8988T (cell line): Measurements from ENCODE around the gene CNRIP1.
"Not testable (repeated sequence)": the region's sequence is repeated elsewhere in the genome, so short reads cannot be mapped to it uniquely, and the experiment has no call there.

ENCODE experiments used
- DNase-seq: peaks from one replicate; pipeline ENCODE4 v3.0.0; 2011

CNRIP1 gene, protein sequence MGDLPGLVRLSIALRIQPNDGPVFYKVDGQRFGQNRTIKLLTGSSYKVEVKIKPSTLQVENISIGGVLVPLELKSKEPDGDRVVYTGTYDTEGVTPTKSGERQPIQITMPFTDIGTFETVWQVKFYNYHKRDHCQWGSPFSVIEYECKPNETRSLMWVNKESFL

DNA sequence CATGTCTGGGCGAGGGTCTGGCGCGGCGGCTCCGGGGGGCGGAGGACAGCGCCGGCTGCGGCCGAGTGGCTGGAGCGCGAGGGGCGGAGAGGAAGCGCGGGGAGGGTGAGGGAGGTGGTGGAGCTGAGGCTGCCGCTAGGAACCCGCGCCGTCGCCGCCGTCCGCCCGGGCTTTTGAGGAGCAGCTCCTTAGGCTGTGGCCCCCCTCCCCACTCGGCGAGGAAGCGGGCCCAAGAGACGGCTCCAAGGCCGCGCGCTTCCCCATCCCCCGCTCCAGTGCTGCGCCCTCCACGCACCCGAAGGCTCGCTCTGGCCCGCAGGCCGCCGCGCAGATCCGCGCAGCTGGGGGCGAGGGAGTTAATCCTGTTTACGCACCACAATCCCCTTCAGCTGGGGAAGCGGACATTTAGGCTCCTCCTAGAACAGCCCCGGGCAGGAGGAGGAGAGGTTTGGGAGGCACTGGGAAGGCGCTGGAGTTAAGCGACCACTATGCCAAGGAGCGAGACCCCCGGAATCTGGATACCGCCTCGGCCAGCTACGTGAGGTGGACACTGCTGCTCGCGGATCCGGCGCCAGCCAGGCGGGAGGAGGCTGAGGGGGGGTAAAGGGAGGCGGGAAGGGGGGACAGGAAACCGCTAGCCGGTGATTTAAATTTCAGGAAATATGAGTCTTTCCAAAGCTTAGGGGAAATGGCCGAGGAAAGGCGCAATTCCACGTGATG is at the start of gene CNRIP1:
TSS of gene CNRIP1 (minus strand) at position 552 of the 720 bp plus-strand sequence. CDS start at position 3, 549 bp downstream.
- no peak for DNase-seq

DNA sequence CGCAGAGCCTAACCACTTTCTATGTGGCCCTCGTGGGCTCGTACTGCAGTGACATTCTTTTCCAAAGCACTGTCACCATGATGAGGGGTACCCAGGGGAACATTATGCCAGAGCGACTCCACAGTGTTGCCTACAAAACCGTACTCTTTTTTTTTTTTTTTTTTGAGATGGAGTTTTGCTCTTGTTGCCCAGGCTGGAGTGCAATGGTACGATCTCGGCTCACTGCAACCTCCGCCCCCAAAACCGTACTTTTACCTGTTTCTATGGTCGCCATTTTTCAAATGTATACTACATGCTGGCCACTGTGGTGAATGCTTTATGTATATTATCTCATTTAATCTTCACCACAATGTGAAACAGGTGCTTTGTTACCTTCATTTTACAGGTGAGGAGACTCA is 49.6 kb upstream of the CNRIP1 start:
- DNase-seq: no peak

DNA sequence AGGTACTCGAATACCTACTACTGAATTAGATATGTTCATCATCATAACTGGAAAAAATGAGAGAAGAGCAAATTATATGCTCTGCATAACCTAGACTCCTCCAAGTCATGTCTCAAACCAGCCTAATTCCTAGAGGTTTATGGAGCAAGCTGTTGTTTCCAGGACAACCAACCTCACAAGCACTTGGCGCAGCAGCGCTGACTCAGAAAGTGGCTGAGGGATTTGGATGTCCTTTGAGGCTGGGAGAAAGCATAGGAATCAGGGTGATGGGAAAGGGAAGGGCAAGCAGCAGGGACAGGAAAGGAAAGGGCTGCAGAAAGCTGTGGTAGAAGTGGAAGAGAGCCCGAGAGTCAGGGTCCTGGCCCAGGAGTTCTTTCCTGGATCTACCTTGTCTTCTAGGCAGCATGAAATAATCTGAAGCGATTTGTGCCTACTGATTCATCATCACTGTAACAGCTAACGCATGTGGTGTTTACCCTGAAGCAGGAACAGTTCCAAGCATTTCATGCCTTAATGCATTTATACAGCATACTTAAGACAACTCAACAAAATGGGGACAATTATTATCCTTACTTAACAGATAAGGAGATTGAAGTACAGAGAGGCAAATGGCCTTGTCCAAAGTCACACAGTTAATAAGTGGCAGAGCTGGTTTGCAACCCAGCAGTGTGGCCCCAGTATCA is 49.0 kb upstream of the CNRIP1 start:
- no peak for DNase-seq

DNA sequence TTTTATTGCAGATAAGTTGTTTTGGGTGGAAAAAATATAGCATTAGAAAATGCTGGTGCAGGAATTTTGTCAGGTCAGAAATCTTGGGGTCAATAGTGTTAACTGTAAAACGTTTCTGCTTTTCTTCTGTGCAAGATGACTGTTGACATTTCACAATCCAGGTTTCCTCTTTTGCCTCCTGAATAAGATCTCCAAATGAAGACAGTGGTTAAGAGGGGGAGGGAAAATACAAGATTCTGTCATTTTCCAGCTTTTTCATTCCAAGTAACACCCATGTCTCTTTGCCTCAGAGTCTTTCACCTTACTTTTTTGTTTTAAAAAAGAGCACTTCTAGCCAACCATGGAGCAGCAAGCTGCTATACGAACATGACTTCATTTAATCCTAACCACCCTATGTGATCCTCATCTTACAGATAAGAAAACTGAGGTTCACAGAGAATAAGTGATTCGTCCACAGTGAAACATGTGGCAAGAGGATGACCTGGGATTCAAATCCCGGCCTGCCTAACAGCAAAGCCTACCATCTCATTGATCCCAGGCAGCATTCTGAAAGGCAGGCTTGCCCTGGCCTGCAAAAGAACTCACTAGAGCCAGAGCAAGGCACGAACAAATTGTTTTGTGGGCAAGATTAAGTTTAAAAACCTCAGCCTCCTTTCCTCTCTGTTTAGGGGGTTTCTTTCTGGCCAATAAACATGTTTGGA is 48.4 kb upstream of the CNRIP1 start:
- DNase-seq: no peak

DNA sequence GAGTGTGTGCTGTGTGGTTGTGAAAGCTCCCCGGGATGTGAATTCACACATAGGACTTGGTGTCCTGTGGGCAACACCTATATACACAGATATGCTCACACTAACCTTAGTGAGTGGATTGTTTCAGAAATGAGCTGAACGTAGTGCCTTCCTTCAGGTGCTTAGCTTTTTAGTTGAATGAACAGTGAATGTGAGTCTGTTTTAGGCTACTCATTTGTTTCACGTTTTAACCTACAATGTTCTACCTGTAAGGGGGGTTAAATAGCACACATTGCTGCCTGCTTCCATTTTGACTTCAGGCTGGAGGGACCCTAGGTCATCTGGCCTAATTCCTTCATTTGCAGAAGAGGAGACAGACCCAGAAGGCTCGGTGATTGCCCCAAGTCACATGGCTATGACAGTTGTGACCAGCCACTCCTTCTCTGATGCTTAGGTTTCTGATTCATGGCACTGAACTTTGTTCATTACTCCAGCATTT is 46.4 kb upstream of the CNRIP1 start:
- DNase-seq: no peak

DNA sequence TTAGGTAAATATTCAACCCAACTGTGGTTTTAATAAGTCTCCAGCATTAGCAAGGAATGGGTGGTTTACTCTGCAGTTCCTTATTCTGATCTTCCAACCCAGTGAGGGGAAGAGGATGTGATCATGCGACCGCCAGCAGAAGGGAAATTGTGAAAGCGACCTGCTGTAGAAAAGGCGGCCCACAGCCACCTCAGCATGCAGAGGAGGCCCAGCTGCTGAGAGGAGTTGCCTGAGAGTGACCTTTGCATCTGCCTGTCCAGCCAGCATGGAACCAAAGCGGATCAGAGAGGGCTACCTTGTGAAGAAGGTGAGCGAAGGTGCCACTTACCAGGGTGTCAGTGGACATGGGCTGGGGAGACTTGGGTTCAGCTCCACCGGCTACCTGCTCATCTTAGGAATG is 45.3 kb upstream of the CNRIP1 start, which contains the start of gene PLEK:
TSS of gene PLEK (plus strand) at position 196 of the 400 bp plus-strand sequence. CDS start at position 266, 70 bp downstream.
- no peak for DNase-seq

DNA sequence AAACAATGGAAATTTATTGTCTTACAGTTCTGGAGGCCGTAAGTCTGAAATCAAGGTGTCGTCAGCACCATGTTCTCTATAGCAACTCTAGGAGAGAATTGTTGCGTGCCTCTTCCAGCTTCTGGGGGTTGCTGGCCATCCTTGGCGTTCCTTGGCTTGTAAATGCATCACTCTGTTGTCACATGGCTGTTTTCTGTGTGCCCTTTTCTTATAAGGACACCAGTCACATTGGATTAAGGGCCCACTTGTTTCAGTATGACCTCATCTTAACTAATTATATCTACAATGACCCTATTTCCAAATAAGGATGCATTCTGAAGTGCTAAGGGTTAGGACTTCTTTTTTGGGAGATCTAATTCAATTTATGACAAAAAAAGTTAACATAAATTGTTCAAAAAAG is 44.0 kb upstream of the CNRIP1 start:
- no peak for DNase-seq

DNA sequence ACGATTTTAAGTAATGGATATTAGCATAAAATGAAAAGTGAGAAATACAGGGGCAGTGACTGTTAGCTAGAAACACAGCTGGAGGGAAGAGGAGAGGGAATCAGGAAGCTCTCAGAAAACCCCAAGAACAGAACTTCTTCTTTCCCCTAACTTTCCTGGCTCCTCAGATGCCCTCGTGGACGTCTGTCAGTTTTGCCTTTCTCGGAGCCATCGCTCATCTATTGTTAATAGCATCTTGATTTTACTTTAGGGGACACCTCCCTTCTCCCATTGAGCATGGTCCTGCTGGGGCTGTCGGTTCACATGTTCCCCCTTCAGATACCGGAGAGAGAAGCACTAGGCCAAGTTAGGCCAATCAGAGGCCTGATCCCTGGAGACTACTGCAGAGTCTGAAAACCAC is 43.0 kb upstream of the CNRIP1 start:
- DNase-seq: no peak

DNA sequence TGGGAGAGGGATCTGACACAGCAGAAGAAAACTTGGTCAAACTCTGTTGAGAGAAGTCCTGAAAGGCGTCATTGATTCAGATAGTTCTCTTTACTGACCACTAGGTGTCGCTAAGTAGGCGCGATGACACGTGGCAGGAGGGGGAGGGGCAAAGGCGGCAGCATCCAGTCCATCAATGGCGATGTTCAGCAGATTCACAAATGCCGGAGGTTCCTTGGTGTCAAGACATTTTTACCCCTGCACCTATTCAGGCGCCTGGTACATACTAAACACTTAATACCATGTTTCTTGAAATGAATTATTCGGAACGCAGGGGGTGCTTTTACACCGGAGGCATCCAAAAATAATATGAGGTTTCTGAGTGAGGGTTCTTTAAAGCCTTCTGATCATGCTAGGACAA is 42.3 kb upstream of the CNRIP1 start:
- peak; percentile 15 for DNase-seq

DNA sequence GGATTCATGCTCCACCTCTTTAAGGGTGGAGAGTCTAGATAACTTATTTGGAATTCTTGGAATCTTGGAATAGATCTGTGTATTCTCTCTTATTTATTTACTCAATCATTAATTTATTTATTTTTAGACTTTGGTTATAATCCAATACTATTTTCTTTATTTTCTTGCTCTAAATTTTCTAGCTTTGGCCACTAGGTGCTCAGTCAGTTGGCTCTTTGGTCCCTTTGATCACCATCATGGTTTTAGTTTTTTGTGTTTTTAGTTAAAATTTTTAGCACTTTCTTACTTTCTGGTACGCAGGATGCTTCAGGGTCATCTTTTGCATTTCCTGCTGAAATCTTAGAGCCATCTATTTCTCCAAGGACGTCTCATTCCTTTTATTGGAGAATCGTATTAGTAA is 40.1 kb upstream of the CNRIP1 start:
- no peak for DNase-seq

DNA sequence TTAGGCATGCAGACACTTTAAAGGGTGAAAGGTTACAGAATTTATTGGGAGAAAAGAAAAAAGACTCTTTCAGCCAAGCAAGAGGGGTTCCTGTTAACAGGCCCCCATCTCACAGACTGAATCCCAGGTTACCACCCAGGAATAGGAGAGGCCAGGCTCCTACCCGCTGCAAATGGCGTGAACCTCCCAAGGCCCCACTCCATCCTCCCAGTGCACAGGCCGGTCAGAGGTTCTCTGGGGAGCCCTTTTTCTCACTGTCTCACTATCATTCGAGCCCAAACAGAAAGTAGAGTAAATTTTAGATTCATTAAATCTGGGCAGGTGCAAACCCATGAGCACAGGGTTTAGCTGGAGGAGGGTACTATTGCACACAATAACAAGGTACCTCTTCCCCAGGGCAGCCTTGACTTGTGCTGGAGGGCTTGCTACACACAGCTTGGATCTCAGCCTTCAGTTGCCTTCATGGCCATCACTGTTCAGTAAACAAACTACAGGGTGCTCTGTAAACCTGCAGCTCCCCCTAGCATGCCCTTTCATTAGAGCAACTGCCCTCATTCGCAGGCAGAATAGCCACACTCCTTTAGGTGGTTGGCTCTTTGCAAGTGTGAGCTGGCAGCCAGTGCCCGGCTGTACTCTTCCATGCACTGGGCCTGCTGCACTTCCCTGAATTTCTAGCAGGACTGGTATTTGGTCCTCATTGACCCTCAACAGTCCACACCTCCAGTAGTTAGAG is 38.0 kb upstream of the CNRIP1 start:
- DNase-seq: peak; percentile 21

DNA sequence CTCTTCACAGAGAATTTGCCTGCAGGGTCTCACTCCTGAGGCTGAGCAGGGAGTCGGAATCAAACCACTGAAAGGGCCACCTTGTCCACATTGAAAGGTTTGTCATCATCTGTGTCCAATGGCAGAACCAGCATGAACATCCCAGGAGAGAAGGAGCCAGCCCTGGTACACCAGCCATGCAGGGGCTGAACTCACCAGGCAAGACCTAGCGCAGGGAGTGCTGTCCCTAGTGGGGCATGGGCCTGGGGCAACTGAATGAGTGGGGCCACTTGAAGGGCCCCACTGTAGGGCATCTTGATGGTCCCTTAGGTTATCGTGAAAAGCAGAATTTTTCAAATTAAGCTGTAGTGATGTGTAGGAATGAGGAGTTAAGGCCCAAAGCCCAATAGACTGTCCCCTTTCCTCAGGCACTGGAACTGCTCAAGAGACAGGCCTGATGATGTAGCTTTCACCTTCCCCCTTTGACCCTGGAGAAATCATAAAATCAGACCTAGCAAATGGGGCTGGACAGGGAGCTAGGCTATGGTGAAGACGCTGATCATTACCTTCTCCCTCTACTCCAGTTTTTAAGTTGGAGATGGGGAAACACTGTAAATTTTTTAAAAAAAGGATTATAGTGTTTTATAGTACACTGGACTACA is 37.0 kb upstream of the CNRIP1 start:
- DNase-seq: no peak

DNA sequence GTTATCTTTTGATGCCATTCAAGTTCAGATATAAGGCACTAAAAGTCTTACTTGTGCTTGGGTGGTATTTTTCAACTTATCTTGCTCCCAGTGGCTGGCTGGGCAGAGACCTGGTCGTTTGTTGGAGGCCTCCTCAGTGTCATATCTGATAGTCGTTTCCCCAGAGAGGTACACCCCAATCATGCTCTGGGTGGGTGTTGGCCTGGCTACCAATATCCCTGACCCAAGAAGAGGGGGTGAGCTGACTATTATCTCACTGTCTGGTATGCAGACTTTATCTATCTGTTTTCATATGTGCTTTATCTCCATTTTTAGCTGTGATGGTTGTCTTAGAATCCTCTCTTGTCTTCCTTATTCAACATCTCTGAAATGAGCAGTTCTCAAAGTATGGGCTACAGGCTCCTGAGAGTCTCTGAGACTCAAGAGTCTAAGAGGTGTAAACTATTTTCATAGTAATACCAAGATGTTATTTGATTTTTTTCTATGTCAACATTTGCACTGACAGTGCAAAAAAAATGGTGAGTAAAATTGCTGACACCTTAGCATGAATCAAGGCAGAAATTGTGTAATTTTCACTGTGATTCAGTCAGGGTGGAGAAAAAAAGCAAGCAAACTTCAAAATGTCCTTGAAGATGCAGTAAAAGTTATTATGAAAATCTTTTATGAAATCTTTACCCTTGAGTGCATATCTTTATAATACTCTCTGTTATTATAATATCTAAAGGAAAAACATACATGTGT is 33.1 kb upstream of the CNRIP1 start:
- no peak for DNase-seq

DNA sequence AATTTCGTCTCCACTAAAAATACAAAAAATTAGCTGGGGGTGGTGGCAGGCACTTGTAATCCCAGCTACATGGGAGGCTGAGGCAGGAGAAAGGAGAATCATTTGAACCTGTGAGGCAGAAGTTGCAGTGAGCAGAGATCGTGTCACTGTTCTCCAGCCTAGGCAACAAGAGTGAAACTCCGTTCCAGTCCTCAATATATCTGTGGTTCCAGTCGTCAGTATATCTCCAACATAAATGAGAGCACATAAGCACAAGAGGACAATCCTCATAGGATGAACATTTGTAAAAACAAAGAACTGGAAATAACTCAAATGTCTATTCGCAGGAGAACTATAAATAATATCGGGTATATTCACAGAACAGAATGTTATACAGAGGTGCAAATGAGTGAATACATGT is 32.2 kb upstream of the CNRIP1 start:
- DNase-seq: no peak

DNA sequence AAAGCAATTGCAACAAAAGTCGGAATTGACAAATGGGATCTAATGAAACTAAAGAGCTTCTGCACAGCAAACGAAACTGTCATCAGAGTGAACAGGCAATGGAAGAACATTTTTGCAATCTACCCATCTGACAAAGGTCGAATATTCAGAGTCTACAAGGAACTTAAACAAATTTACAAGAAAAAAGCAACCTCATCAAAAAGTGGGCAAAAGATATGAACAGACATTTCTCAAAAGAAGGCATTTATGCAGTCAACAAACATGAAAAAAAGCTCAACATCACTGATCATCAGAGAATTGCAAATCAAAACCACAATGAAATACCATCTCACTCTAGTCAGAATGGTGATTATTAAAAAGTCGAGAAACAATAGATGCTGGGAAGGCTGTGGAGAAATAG is 29.3 kb upstream of the CNRIP1 start:
- not testable (repeated sequence) for DNase-seq

DNA sequence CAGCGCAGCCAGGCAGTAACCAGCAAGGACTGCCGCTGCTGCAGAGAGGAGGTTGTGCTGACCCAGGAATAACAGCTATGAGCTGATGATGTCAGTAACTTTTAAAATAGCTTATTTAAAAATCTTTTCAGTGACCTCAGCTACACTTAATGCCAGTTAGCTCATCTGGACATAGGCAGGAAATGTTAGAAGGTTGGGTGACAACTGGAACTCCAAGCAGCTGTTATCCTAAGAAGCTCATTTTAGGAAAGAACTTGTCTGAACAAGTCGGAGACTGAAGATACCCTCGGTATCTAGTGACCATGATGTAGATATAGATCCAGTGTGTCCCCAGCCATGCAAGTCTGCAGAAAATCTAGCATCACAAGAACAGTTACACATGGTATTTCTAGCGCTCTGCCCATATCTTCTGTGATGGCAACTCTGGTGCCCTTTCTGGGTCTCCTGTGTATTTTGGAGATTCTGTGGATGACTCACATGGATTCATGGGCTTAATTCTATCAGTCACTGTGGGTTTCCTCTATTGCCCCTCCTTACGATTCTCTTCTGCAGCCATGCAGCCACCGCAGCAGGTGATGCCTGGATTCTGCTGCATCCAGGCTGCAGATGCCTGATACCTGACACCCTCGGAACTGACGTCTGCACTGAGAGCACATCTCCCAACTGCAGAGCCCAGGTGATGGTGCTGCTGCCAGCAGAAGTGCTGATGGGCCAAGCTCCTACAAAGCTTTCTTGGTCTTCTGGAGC is 25.6 kb upstream of the CNRIP1 start:
- DNase-seq: no peak

DNA sequence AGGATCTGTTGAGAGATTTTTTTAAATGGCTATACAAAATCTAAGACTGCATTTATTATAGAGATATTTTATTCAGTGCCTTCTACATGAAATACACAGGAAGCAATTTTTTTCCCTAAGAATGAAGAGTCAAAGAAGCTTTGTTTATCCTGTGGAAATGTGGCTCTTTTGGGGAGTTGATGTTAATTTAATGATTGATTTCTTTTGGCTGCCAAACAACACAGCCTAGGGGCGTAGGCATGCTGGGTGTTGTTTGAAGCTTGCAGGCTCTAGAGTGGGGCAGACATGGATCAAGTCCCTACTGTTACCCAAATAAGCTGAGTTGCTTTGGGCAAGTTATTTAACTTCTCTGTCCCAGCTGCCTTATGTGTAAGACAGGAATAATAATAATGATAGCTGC is 24.3 kb upstream of the CNRIP1 start:
- no peak for DNase-seq

DNA sequence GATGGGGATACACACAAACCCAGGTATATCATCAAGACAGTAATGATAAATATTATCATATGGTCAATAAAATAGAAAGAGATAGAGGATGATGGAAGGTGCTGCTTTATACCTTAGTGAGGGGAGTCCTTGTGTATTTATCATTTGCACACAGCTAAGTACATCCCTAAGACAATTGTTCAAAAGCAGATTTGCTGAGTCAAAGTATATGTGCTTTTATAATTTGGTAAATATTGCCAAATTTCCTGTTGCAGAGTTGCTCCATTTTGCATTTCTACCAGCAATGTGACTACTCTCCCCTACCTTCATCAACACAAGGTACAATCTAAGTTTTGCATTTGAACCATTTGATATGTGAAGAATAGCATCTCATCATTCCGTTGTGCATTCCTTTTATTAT is 22.7 kb upstream of the CNRIP1 start:
- DNase-seq: no peak

DNA sequence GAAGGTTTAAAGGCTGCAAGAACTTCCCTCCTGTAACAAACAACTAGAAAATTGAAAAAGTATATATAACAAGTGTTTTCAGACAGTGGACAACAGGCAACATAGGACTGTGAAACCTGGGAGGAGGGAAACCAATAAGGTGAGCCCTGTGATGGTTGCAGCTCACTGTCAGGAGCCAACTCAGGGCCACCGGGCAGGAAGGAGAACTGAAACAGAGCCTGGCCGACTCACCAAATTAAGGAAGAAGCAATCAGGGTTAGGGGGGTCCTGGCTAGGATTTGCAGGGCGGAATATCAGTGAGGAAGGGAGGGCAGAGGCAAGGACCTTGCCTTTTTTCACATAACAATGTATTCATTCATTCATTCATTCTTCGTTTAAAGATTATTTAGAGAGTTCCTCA is 21.8 kb upstream of the CNRIP1 start:
- no peak for DNase-seq

DNA sequence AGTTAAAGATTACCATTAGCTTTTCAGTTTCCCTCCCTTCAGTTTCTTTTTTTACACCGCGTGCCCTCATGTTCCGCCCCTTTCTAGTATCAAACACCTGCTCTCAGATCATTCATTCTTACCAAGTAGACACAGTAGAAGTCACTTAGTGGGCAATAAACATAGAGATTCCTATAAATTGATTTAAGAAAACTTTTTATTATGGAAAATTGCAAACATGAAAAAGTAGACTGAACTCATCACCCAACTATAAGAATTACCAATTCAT is 21.2 kb upstream of the CNRIP1 start:
- no peak for DNase-seq
